ENCODE measurements around the gene LSAMP.
"Not testable (repeated sequence)": the region's sequence is repeated elsewhere in the genome, so short reads cannot be mapped to it uniquely, and the experiment has no call there.

The LSAMP gene

GRCh38 chr3:115803661-115804060 is 641.6 kb downstream of the LSAMP start:
- no peak overlapping the region for H3K27ac ChIP-seq (ENCODE audit: low read depth, low read length)
- no peaks in the 10 kb centered on the region for H3K9me2 ChIP-seq (replicated peaks; ENCODE audit: insufficient read depth, low read length)
- H4K20me1 ChIP-seq (ENCODE audit: low read depth, low read length): no peaks in the 10 kb centered on the region
- no peak overlapping the region for H3K4me3 ChIP-seq (ENCODE audit: insufficient read depth, low read length, poor library complexity, severe bottlenecking)
- H3K36me3 ChIP-seq (ENCODE audit: low read length): no peaks in the 10 kb centered on the region
- no peaks in the 10 kb centered on the region for H3K79me2 ChIP-seq (ENCODE audit: insufficient read depth, low read length)
- TF ChIP-seq EZH2phosphoT487 (conservative IDR thresholded peaks at IDR 0.05; ENCODE audit: low read length) (no peak), CTCF (IDR thresholded peaks at IDR 0.05; ENCODE audit: insufficient read depth, low read length, poor library complexity, severe bottlenecking) (no peak)
- no peak overlapping the region for H3K4me2 ChIP-seq (ENCODE audit: low read depth, low read length, poor library complexity, severe bottlenecking)
- H3K9ac ChIP-seq (ENCODE audit: low read length): no peak overlapping the region
- no peaks in the 10 kb centered on the region for H3K27me3 ChIP-seq (ENCODE audit: low read length)
- no peaks in the 10 kb centered on the region for H3K9me3 ChIP-seq (ENCODE audit: insufficient read depth, low read length)
- no peak overlapping the region for H2AFZ ChIP-seq (ENCODE audit: low read depth, low read length, severe bottlenecking)
- H3F3A ChIP-seq (ENCODE audit: insufficient read depth): no peaks in the 10 kb centered on the region

GRCh38 chr3:115800489-115801075 is 644.7 kb downstream of the LSAMP start:
- no peaks in the 10 kb centered on the region for H3K36me3 ChIP-seq (ENCODE audit: low read length)
- H3K4me3 ChIP-seq (ENCODE audit: insufficient read depth, low read length, poor library complexity, severe bottlenecking): no peak overlapping the region
- no peaks in the 10 kb centered on the region for H3K79me2 ChIP-seq (ENCODE audit: insufficient read depth, low read length)
- no peak overlapping the region for H3K27ac ChIP-seq (ENCODE audit: low read depth, low read length)
- no peak overlapping the region for H3K4me2 ChIP-seq (ENCODE audit: low read depth, low read length, poor library complexity, severe bottlenecking)
- no peaks in the 10 kb centered on the region for H3F3A ChIP-seq (ENCODE audit: insufficient read depth)
- no peaks in the 10 kb centered on the region for H3K27me3 ChIP-seq (ENCODE audit: low read length)
- H3K9me2 ChIP-seq (replicated peaks; ENCODE audit: insufficient read depth, low read length): no peaks in the 10 kb centered on the region
- TF ChIP-seq CTCF (IDR thresholded peaks at IDR 0.05; ENCODE audit: insufficient read depth, low read length, poor library complexity, severe bottlenecking): no peak
- H3K9ac ChIP-seq (ENCODE audit: low read length): no peak overlapping the region
- H3K9me3 ChIP-seq (ENCODE audit: insufficient read depth, low read length): no peaks in the 10 kb centered on the region
- H2AFZ ChIP-seq (ENCODE audit: low read depth, low read length, severe bottlenecking): no peak overlapping the region
- no peaks in the 10 kb centered on the region for H4K20me1 ChIP-seq (ENCODE audit: low read depth, low read length)

- H3K9me2 ChIP-seq (replicated peaks; ENCODE audit: insufficient read depth, low read length); H3K9me3 ChIP-seq (ENCODE audit: insufficient read depth, low read length); H3K36me3 ChIP-seq (ENCODE audit: low read length); H2AFZ ChIP-seq (ENCODE audit: low read depth, low read length, severe bottlenecking); H3K4me3 ChIP-seq (ENCODE audit: insufficient read depth, low read length, poor library complexity, severe bottlenecking); H3K4me2 ChIP-seq (ENCODE audit: low read depth, low read length, poor library complexity, severe bottlenecking); H3K79me2 ChIP-seq (ENCODE audit: insufficient read depth, low read length); H3K9ac ChIP-seq (ENCODE audit: low read length); H4K20me1 ChIP-seq (ENCODE audit: low read depth, low read length); H3F3A ChIP-seq (ENCODE audit: insufficient read depth); H3K27me3 ChIP-seq (ENCODE audit: low read length); H3K27ac ChIP-seq (ENCODE audit: low read depth, low read length): not testable (repeated sequence)
Observed at GRCh38 chr3:115800065-115800464, 645.2 kb downstream of the LSAMP start.

- H3K27ac ChIP-seq (ENCODE audit: low read depth, low read length): no peak overlapping the region
- no peak overlapping the region for H3K9ac ChIP-seq (ENCODE audit: low read length)
- no peaks in the 10 kb centered on the region for H3K79me2 ChIP-seq (ENCODE audit: insufficient read depth, low read length)
- no peaks in the 10 kb centered on the region for H3K9me3 ChIP-seq (ENCODE audit: insufficient read depth, low read length)
- no peaks in the 10 kb centered on the region for H3K36me3 ChIP-seq (ENCODE audit: low read length)
- H2AFZ ChIP-seq (ENCODE audit: low read depth, low read length, severe bottlenecking): no peak overlapping the region
- no peaks in the 10 kb centered on the region for H3F3A ChIP-seq (ENCODE audit: insufficient read depth)
- no peak overlapping the region for H3K4me2 ChIP-seq (ENCODE audit: low read depth, low read length, poor library complexity, severe bottlenecking)
- TF ChIP-seq CTCF (IDR thresholded peaks at IDR 0.05; ENCODE audit: insufficient read depth, low read length, poor library complexity, severe bottlenecking) (no peak), EZH2phosphoT487 (conservative IDR thresholded peaks at IDR 0.05; ENCODE audit: low read length) (no peak)
- H3K4me3 ChIP-seq (ENCODE audit: insufficient read depth, low read length, poor library complexity, severe bottlenecking): no peak overlapping the region
- no peaks in the 10 kb centered on the region for H3K9me2 ChIP-seq (replicated peaks; ENCODE audit: insufficient read depth, low read length)
- H4K20me1 ChIP-seq (ENCODE audit: low read depth, low read length): no peaks in the 10 kb centered on the region
- H3K27me3 ChIP-seq (ENCODE audit: low read length): no peaks in the 10 kb centered on the region
Observed at GRCh38 chr3:115792206-115792955, 652.9 kb downstream of the LSAMP start.

GRCh38 chr3:115791271-115792153 is 653.8 kb downstream of the LSAMP start:
- not testable (repeated sequence) for H3K4me3 ChIP-seq (ENCODE audit: insufficient read depth, low read length, poor library complexity, severe bottlenecking); H2AFZ ChIP-seq (ENCODE audit: low read depth, low read length, severe bottlenecking); H3K9ac ChIP-seq (ENCODE audit: low read length); H3K9me3 ChIP-seq (ENCODE audit: insufficient read depth, low read length); H3K9me2 ChIP-seq (replicated peaks; ENCODE audit: insufficient read depth, low read length); H3K27me3 ChIP-seq (ENCODE audit: low read length); H3K27ac ChIP-seq (ENCODE audit: low read depth, low read length); H3K79me2 ChIP-seq (ENCODE audit: insufficient read depth, low read length); H3K36me3 ChIP-seq (ENCODE audit: low read length); H3F3A ChIP-seq (ENCODE audit: insufficient read depth); H3K4me2 ChIP-seq (ENCODE audit: low read depth, low read length, poor library complexity, severe bottlenecking); H4K20me1 ChIP-seq (ENCODE audit: low read depth, low read length)
